ENCODE results near the gene FLT4. TPM values are rescaled to one million over a fixed set of nuclear protein-coding genes. Genes with fewer than 3 reads are reported as not detected.

Gene FLT4
- total RNA-seq, 1 donor from 2014 or later: 1.1 TPM

DNA sequence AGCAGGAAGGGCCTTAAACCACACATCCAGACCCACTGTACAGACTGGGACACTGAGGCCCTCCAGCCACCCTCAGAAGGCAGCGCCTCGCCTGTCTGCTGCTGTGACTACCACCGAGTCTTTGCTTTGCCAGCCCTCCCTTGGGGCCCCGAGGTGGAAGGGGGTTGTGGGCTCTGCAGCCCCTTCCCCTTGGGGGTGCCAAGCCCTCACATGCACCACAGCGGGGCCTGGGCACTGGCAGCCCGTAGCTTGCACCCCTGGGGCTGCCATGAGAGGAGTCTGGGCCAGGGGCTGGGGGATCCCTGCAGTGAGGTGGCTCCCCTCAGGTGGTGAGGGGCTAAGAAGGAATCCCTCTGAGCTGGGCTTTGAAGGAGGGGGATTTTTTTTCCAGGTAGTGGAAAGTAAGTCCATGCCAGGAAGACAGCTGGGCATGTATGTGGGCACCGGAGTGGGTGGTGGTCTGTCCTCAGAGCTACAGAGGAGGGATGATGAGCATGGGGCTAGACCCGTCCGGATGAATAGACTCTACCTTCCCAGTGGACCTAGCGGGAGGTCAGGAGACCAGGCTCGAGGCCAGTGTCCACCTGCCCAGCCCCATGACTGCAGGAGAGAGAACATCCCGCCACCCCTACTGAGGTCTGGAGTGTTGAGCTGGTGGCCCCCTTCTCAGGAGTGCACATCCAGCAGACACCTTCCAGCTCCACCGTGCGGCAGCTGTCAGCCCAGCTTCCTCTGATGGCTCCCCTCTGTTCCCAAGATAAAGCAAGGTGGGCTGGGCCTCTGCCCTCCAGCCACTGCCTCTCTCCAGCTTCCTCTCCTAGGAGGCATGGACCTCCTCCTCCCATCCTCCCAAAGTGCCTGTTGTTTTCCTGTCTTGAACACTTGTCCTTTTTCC, 15.9 kb downstream of the FLT4 start:
- intact Hi-C loops (cut with micrococcal nuclease): no loop called here
- Mint-ChIP-seq H3K4me1 (ENCODE audit: low read depth) (no peaks in the 10 kb centered on the region), H3K9me3 (no peaks in the 10 kb centered on the region), H3K27ac (no peak overlapping the region), H3K27me3 (ENCODE audit: low read depth) (no peaks in the 10 kb centered on the region), H3K36me3 (ENCODE audit: low read depth) (no peaks in the 10 kb centered on the region), H3K4me3 (ENCODE audit: low read depth) (no peak overlapping the region)
- no peak for DNase-seq (ENCODE audit: low spot score)

GRCh38 chr5:180632768-180633167, 16.6 kb downstream of the FLT4 start:
- H3K9me3 Mint-ChIP-seq: no peaks in the 10 kb centered on the region
- no peak overlapping the region for H3K27ac Mint-ChIP-seq
- H3K4me3 Mint-ChIP-seq (ENCODE audit: low read depth): no peak overlapping the region
- no peaks in the 10 kb centered on the region for H3K36me3 Mint-ChIP-seq (ENCODE audit: low read depth)
- H3K4me1 Mint-ChIP-seq (ENCODE audit: low read depth): no peaks in the 10 kb centered on the region
- intact Hi-C loops (cut with micrococcal nuclease): no loop called here
- no peak for DNase-seq (ENCODE audit: low spot score)
- no peaks in the 10 kb centered on the region for H3K27me3 Mint-ChIP-seq (ENCODE audit: low read depth)

DNA sequence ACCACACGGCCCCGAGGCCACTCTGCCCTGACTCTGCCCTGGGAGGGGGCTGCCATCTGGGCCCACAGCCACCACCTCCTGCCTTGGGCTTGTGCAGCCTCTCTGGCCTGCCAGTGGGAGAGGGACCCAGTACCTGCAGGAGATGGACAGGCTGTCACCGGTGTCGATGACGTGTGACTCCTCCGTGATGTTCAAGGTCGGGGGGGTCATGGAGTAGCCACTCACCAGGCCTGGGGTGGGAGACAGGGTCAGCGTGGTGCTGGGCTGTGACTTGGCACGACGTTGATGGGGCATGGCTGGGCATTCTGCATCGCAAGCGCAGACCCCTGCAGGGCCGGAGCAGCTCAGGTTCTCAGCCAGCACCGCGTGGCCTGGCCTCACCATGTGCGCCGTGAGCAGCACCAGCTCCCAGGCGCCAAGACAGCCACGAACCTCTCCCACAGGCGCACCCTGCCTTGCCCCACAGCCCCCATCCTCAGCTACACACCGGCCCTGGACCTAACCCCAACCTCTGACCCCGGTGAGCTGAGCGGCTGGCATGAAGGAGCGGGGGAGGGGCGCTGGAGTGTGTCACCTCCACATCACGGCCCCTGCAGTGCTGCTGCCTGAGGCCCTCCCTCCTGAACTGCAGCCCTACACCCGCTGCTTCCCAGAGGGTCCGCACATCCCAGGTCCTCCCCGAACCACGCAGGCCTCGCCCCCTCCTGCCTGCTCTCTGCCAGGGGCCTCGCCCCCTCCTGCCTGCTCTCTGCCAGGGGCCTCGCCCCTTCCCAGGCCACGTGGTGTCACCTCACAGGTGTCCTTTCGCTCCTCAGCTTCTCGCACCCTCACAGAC, 17.6 kb downstream of the FLT4 start:
- Mint-ChIP-seq H3K27me3 (ENCODE audit: low read depth) (no peaks in the 10 kb centered on the region), H3K9me3 (no peaks in the 10 kb centered on the region), H3K36me3 (ENCODE audit: low read depth) (no peaks in the 10 kb centered on the region), H3K27ac (no peak overlapping the region), H3K4me1 (ENCODE audit: low read depth) (no peaks in the 10 kb centered on the region), H3K4me3 (ENCODE audit: low read depth) (no peak overlapping the region)
- intact Hi-C loops (cut with micrococcal nuclease): no loop called here
- DNase-seq (ENCODE audit: low spot score): no peak

DNA sequence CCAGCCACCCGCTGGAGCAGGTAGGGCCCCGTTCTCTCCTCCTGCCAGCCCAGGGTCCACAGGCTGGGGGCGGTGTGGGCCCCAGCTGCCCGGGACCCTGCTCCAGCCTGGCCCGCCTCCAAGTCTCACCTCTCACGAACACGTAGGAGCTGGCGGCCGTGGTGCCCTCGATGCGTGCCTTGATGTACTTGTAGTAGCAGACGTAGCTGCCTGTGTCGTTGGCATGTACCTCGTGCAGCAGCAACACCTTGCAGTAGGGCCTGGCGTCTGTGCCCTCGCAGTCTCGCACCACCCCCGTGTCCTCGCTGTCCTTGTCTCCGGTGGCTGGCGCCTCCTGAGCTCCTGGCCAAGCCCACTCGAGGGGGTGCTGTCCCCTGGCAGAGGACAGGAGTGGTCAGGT, 19.0 kb downstream of the FLT4 start:
- no peaks in the 10 kb centered on the region for H3K27me3 Mint-ChIP-seq (ENCODE audit: low read depth)
- H3K36me3 Mint-ChIP-seq (ENCODE audit: low read depth): no peaks in the 10 kb centered on the region

GRCh38 chr5:180629831-180630382, 19.5 kb downstream of the FLT4 start:
- H3K4me1 Mint-ChIP-seq (ENCODE audit: low read depth): no peaks in the 10 kb centered on the region
- H3K27ac Mint-ChIP-seq: no peak overlapping the region
- no peak overlapping the region for H3K4me3 Mint-ChIP-seq (ENCODE audit: low read depth)
- no peaks in the 10 kb centered on the region for H3K27me3 Mint-ChIP-seq (ENCODE audit: low read depth)
- no peaks in the 10 kb centered on the region for H3K36me3 Mint-ChIP-seq (ENCODE audit: low read depth)
- H3K9me3 Mint-ChIP-seq: no peaks in the 10 kb centered on the region
- intact Hi-C loops (cut with micrococcal nuclease): no loop called here
- DNase-seq (ENCODE audit: low spot score): no peak

More for the DNA sequence above, 19.0 kb downstream of the FLT4 start:
- no peaks in the 10 kb centered on the region for H3K9me3 Mint-ChIP-seq
- H3K4me1 Mint-ChIP-seq (ENCODE audit: low read depth): no peaks in the 10 kb centered on the region
- DNase-seq (ENCODE audit: low spot score): no peak
- no peak overlapping the region for H3K27ac Mint-ChIP-seq
- no peak overlapping the region for H3K4me3 Mint-ChIP-seq (ENCODE audit: low read depth)
- intact Hi-C loops (cut with micrococcal nuclease): no loop called here

DNA sequence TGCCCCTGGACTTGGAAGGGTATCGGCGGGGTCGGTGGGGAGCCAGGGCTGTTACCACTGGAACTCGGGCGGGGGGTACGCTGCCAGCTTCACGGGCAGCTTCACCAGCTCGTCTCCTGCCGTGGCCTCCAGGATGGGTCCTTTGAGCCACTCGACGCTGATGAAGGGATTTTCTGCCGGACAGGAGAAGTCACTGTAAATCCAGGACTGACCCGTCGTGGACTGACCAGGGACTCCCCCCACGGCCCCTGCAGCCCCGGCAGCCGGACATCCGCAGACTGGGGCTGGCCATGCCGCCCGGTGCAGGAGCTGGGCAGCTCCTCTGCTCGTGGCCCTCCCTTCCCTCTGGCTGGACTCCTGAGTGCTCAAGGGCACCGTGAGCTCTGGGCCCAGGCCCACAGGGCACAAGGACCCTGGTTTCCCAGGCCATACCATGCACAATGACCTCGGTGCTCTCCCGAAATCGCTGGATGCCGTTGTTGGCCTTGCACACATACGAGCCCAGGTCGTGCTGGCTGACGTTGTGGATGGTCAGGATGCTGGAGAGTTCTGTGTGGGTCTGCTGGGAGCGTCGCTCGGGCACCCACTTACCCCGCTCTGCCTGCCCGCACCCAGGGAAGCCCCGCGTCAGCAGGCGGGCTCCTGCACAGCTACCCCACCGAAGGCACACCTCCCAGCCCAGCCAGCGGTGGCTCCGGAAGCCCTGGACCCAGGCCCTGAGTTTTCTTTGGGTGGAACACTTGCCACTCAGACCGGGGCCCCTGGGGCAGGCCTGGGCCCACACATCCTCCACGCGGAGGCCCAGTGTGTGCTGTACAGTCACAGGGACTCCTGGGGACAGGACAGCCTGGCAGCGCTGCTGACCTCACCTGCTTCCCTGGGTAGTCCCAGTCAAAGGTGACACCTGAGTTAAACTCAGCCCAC, 20.3 kb downstream of the FLT4 start:
- no peak overlapping the region for H3K4me3 Mint-ChIP-seq (ENCODE audit: low read depth)
- no peak overlapping the region for H3K27ac Mint-ChIP-seq
- no peaks in the 10 kb centered on the region for H3K27me3 Mint-ChIP-seq (ENCODE audit: low read depth)
- no peaks in the 10 kb centered on the region for H3K4me1 Mint-ChIP-seq (ENCODE audit: low read depth)
- DNase-seq (ENCODE audit: low spot score): no peak
- no peaks in the 10 kb centered on the region for H3K36me3 Mint-ChIP-seq (ENCODE audit: low read depth)
- no peaks in the 10 kb centered on the region for H3K9me3 Mint-ChIP-seq
- intact Hi-C loops (cut with micrococcal nuclease): no loop called here

DNA sequence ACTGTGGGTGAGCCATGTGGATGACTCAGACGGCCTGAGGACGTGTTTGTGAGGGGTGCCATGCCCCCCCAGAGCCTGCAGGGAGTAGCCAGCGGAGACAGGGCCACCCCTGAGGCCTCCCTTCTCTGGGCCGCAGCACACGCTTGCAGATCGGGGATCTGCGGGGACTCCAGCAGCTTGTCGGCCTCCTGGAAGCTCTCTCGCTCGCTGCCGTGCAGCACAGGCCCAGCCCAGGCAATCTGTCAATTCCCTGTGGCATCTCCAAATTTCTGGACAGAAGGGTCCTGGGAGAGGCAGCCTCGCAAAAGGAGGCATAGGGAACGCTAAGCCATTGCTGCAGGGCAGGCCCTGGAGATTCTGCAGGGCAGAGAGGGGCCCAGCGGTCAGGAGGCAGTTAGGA, 21.2 kb downstream of the FLT4 start:
- Mint-ChIP-seq H3K4me3 (ENCODE audit: low read depth) (no peak overlapping the region), H3K27me3 (ENCODE audit: low read depth) (no peaks in the 10 kb centered on the region), H3K9me3 (no peaks in the 10 kb centered on the region), H3K4me1 (ENCODE audit: low read depth) (no peaks in the 10 kb centered on the region), H3K27ac (no peak overlapping the region), H3K36me3 (ENCODE audit: low read depth) (no peaks in the 10 kb centered on the region)
- DNase-seq (ENCODE audit: low spot score): no peak
- intact Hi-C loops (cut with micrococcal nuclease): no loop called here

- DNase-seq (ENCODE audit: low spot score): no peak
- Mint-ChIP-seq H3K27ac (no peak overlapping the region), H3K36me3 (ENCODE audit: low read depth) (no peaks in the 10 kb centered on the region)
These were observed 21.8 kb downstream of the FLT4 start for GRCh38 chr5:180627386-180628120.

DNA sequence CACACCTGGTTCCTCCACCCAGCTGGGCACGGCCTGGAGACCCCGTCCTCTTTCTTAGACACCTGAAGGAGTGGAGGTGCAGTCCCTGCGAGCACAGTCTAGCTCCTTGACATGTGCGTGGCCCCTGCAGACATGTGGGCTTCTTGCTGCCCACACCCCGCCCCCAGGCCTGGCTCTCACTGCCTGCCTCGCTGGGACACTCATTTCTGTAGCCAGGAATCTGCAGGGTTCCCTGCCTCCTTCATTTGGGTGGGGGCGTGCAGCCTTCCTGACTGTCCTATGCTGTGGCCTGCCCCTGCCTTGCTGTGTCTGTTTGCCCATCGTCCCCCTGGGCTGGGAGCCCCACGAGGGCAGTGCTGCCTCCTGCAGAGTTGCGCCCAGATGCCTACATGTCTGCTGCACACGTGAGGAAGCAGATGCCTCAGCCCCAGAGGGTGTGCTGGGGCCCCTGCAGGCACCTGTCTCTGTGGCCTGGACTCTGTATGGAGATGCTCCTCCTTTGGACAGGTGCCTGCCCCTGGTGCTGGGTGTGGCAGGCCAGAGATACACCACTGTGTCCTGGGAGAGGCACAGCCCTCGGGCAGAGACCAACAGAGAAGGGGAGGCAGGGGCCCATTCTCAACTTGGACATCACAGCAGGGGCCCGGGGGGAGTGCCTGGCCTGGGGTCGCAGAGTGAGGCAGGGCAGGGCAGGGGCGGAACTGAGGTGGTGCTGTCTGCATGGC, 22.6 kb downstream of the FLT4 start:
- H3K4me3 Mint-ChIP-seq (ENCODE audit: low read depth): no peak overlapping the region
- H3K27ac Mint-ChIP-seq: no peak overlapping the region
- no peak for DNase-seq (ENCODE audit: low spot score)
- intact Hi-C loops (cut with micrococcal nuclease): no loop called here
- no peaks in the 10 kb centered on the region for H3K9me3 Mint-ChIP-seq
- no peaks in the 10 kb centered on the region for H3K27me3 Mint-ChIP-seq (ENCODE audit: low read depth)
- no peaks in the 10 kb centered on the region for H3K36me3 Mint-ChIP-seq (ENCODE audit: low read depth)
- no peaks in the 10 kb centered on the region for H3K4me1 Mint-ChIP-seq (ENCODE audit: low read depth)

More at GRCh38 chr5:180627386-180628120, 21.8 kb downstream of the FLT4 start:
- Mint-ChIP-seq H3K4me3 (ENCODE audit: low read depth) (no peak overlapping the region), H3K9me3 (no peaks in the 10 kb centered on the region), H3K27me3 (ENCODE audit: low read depth) (no peaks in the 10 kb centered on the region), H3K4me1 (ENCODE audit: low read depth) (no peaks in the 10 kb centered on the region)
- intact Hi-C loops (cut with micrococcal nuclease): no loop called here

DNA sequence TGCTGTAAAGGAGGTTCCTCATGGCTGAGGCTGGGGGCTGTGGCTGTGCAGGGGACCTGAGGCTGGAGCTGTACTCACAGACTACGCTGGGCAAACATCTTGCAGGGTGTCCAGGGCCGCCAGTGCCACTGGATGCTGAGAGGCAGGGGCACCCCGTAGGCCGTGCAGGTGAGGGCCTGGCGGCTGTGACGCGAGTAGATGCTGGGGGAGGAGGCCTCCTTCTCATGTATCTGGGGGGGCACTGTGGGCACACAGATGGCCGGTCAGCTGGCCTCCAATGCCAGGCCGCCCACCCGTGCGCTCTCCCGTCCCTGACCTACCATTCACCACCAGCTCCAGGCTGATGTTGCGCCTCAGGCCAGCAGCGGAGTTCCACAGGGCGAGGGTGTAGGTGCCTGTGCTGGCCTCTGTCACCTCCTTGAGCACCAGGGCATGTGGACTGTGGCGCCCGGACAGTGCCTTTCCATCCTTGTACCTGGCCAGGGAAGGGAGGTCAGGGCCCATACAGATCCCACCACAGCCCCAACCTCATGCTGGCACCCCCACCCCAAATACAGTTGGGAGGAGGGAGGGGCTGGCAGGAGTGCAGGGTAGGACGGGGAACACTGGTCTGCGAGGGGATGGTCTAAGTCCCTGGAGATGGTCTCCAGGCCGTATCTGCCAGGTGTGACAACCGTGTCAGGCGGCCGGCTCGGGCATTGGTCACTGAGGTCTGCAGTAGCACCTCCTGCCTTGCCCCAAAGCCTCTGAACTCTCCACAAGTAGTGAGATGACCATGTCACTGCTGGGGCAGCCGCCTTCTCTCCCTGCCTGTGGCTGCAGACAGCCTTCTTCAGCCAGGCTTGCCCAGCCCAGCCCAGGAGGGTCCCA, 23.4 kb downstream of the FLT4 start:
- no peaks in the 10 kb centered on the region for H3K4me1 Mint-ChIP-seq (ENCODE audit: low read depth)

More for the DNA sequence above, 23.4 kb downstream of the FLT4 start:
- no peak overlapping the region for H3K4me3 Mint-ChIP-seq (ENCODE audit: low read depth)
- no peaks in the 10 kb centered on the region for H3K27me3 Mint-ChIP-seq (ENCODE audit: low read depth)
- H3K9me3 Mint-ChIP-seq: no peaks in the 10 kb centered on the region
- no peak for DNase-seq (ENCODE audit: low spot score)
- intact Hi-C loops (cut with micrococcal nuclease): no loop called here
- no peaks in the 10 kb centered on the region for H3K36me3 Mint-ChIP-seq (ENCODE audit: low read depth)
- H3K27ac Mint-ChIP-seq: no peak overlapping the region

Measured in activated T-helper 2 cell treated with anti-CD3 and anti-CD28 coated beads, Interferon-gamma antibody, Interleukin-2, Interleukin-4, amounts not matched to agents 10 μg/mL and 5 μg/mL and 100 μg/mL, durations not matched to agents 14 hours and 24 hours and 36 hours (primary cell).